Mesenchymal stem cell (in vitro differentiated cells and primary cell): Measurements from ENCODE around the gene SPEM1.
A peak's percentile ranks its signal among the peaks of the same experiment; 100 is the strongest.

ENCODE experiments used
- DNase-seq: peaks from one replicate; pipeline ENCODE4 v3.0.0-alpha.2; 2013
- H2AFZ ChIP-seq: one replicate; pipeline ENCODE4 v1.6.1; 2013; ENCODE audit warnings: low read depth, mild to moderate bottlenecking, control low read depth, inconsistent platforms, low read length, moderate library complexity
- H2AK5ac ChIP-seq: 2 replicates; pipeline ENCODE4 v1.6.1; 2013; ENCODE audit warnings: low read length, moderate library complexity, mild to moderate bottlenecking, inconsistent platforms; ENCODE audit not compliant: severe bottlenecking
- H2BK120ac ChIP-seq: one replicate; pipeline ENCODE4 v1.6.1; 2013; ENCODE audit warnings: low read depth, mild to moderate bottlenecking, inconsistent platforms, low read length, moderate library complexity
- H2BK12ac ChIP-seq, 2 experiments: one replicate each; pipeline ENCODE4 v1.6.1; 2013; ENCODE audit warnings: inconsistent platforms in 2 of 2, low read length in 2 of 2, mild to moderate bottlenecking in 2 of 2, moderate library complexity in 2 of 2, control low read depth in 1 of 2
- H2BK15ac ChIP-seq: one replicate; pipeline ENCODE4 v1.6.1; 2013; ENCODE audit warnings: mild to moderate bottlenecking, low read depth, inconsistent platforms; ENCODE audit not compliant: poor library complexity, severe bottlenecking
- H2BK5ac ChIP-seq: 2 replicates; pipeline ENCODE4 v1.6.1; 2013; ENCODE audit warnings: low read depth, mild to moderate bottlenecking, low read length, control low read depth, inconsistent platforms; ENCODE audit not compliant: poor library complexity, severe bottlenecking
- H3K14ac ChIP-seq, 2 experiments: one replicate each; pipeline ENCODE4 v1.6.1; 2013; ENCODE audit warnings: inconsistent platforms in 2 of 2, low read length in 2 of 2, control low read depth in 1 of 2, mild to moderate bottlenecking in 1 of 2, moderate library complexity in 1 of 2
- H3K18ac ChIP-seq, 2 experiments: one replicate each; pipeline ENCODE4 v1.6.1; 2013; ENCODE audit warnings: inconsistent platforms in 2 of 2, low read length in 2 of 2, control low read depth in 1 of 2, low read depth in 1 of 2, mild to moderate bottlenecking in 1 of 2
- H3K23ac ChIP-seq, 2 experiments: one replicate each; pipeline ENCODE4 v1.6.1; 2013; ENCODE audit warnings: inconsistent platforms in 2 of 2, low read length in 2 of 2, mild to moderate bottlenecking in 2 of 2, moderate library complexity in 2 of 2, control low read depth in 1 of 2
- H3K27ac ChIP-seq: 2 replicates; pipeline ENCODE4 v1.5.1; 2013; ENCODE audit warnings: mild to moderate bottlenecking, moderate library complexity, low read length, control low read depth, inconsistent platforms; ENCODE audit not compliant: poor library complexity, severe bottlenecking
- H3K27me3 ChIP-seq, 2 experiments: 2 replicates each; pipeline versions ENCODE4 v1.6.1 to v1.7.0; 2013; ENCODE audit warnings: low read length in 2 of 2, mild to moderate bottlenecking in 2 of 2, moderate library complexity in 2 of 2, control low read depth in 1 of 2, inconsistent platforms in 1 of 2; ENCODE audit not compliant: control insufficient read depth in 1 of 2, insufficient read depth in 1 of 2
- H3K36me3 ChIP-seq, 2 experiments: 2 replicates each; pipeline versions ENCODE4 v1.6.1 to v1.7.0; 2013; ENCODE audit warnings: low read length in 2 of 2, control low read depth in 1 of 2, inconsistent platforms in 1 of 2, low read depth in 1 of 2, mild to moderate bottlenecking in 1 of 2; ENCODE audit not compliant: insufficient read depth in 2 of 2, control insufficient read depth in 1 of 2
- H3K4ac ChIP-seq, 2 experiments: one replicate each; pipeline ENCODE4 v1.6.1; 2013; ENCODE audit warnings: inconsistent platforms in 2 of 2, low read length in 2 of 2, mild to moderate bottlenecking in 2 of 2, moderate library complexity in 2 of 2, control low read depth in 1 of 2, low read depth in 1 of 2
- H3K4me1 ChIP-seq: 2 replicates; pipeline ENCODE4 v1.6.1; 2013; ENCODE audit warnings: low read depth, low read length, control low read depth; ENCODE audit not compliant: control insufficient read depth, insufficient read depth
- H3K4me2 ChIP-seq: 2 replicates; pipeline ENCODE4 v1.6.1; 2013; ENCODE audit warnings: low read length, mild to moderate bottlenecking, inconsistent platforms; ENCODE audit not compliant: poor library complexity, severe bottlenecking
- H3K4me3 ChIP-seq, 2 experiments: 2 replicates each; pipeline versions ENCODE4 v1.5.1 to v1.7.0; 2013; ENCODE audit warnings: low read length in 2 of 2, mild to moderate bottlenecking in 2 of 2, control low read depth in 1 of 2, low read depth in 1 of 2; ENCODE audit not compliant: insufficient read depth in 1 of 2
- H3K79me1 ChIP-seq: replicated peaks from 2 replicates; pipeline ENCODE4 v1.6.1; 2013; ENCODE audit warnings: mild to moderate bottlenecking, control low read depth, low read length, inconsistent platforms; ENCODE audit not compliant: poor library complexity, severe bottlenecking
- H3K9ac ChIP-seq: 2 replicates; pipeline ENCODE4 v1.7.0; 2013; ENCODE audit warnings: mild to moderate bottlenecking, low read length, moderate library complexity
- H3K9me3 ChIP-seq: 2 replicates; pipeline ENCODE4 v1.7.0; 2013; ENCODE audit warnings: mild to moderate bottlenecking, low read length; ENCODE audit not compliant: control insufficient read depth
- H4K8ac ChIP-seq: one replicate; pipeline ENCODE4 v1.6.1; 2013; ENCODE audit warnings: inconsistent platforms, mild to moderate bottlenecking, low read length, moderate library complexity
- H4K91ac ChIP-seq: one replicate; pipeline ENCODE4 v1.6.1; 2013; ENCODE audit warnings: mild to moderate bottlenecking, low read length, inconsistent platforms
- WGBS: methylation state at CpG from one replicate; pipeline ENCODE4 v1.1.7; 2013; ENCODE audit warnings: mixed read lengths; 5-methylcytosine and 5-hydroxymethylcytosine counted together

Gene SPEM1

GRCh38 chr17:7440834-7441195 is 20.7 kb downstream of the SPEM1 start:
- H3K4me2 ChIP-seq: peak overlapping the region; percentile 91
- H3K36me3 ChIP-seq: no peaks in the 10 kb centered on the region
- peak overlapping the region; percentile 28 to 75 for H3K4me3 ChIP-seq
- H3K9ac ChIP-seq: peak overlapping the region; percentile 48
- H2BK15ac ChIP-seq: no peak overlapping the region
- DNase-seq: peak; percentile 41
- H3K4me1 ChIP-seq: peaks cover 58% of the 10 kb centered on the region
- H4K8ac ChIP-seq: no peak overlapping the region
- H3K18ac ChIP-seq: peak overlapping the region in 1 of 2 experiments; percentile 61
- H2BK12ac ChIP-seq: no peak overlapping the region
- no peak overlapping the region for H3K23ac ChIP-seq
- H3K27me3 ChIP-seq: peaks cover 39 to 58% of the 10 kb centered on the region in 2 experiments
- no peak overlapping the region for H3K27ac ChIP-seq
- 6% methylated on average over 10 of the region's 12 CpGs for WGBS
- H2BK5ac ChIP-seq: no peak overlapping the region
- peak overlapping the region in 1 of 2 experiments; percentile 11 for H3K14ac ChIP-seq
- H2AK5ac ChIP-seq: no peak overlapping the region
- H2BK120ac ChIP-seq: no peak overlapping the region
- H3K79me1 ChIP-seq: peaks cover 10% of the 10 kb centered on the region
- no peak overlapping the region for H4K91ac ChIP-seq
- H3K9me3 ChIP-seq: no peaks in the 10 kb centered on the region
- no peak overlapping the region for H2AFZ ChIP-seq
- no peak overlapping the region for H3K4ac ChIP-seq

GRCh38 chr17:7441266-7441665 is 21.1 kb downstream of the SPEM1 start:
- Histone ChIP-seq H2AFZ (no peak overlapping the region), H3K9me3 (no peaks in the 10 kb centered on the region), H3K79me1 (peaks cover 9% of the 10 kb centered on the region), H4K8ac (no peak overlapping the region), H3K14ac (no peak overlapping the region), H2AK5ac (peak overlapping the region; percentile 73), H4K91ac (no peak overlapping the region), H2BK5ac (no peak overlapping the region), H3K4me3 (no peak overlapping the region), H2BK120ac (no peak overlapping the region), H2BK15ac (no peak overlapping the region), H3K4me2 (no peak overlapping the region), H3K23ac (no peak overlapping the region), H3K36me3 (no peaks in the 10 kb centered on the region), H3K27me3 (peaks cover 44 to 60% of the 10 kb centered on the region in 2 experiments), H3K9ac (no peak overlapping the region), H3K18ac (no peak overlapping the region), H3K4me1 (peaks cover 53% of the 10 kb centered on the region), H3K4ac (no peak overlapping the region), H2BK12ac (no peak overlapping the region), H3K27ac (no peak overlapping the region)
- no peak for DNase-seq
- 30% methylated on average over 2 of the region's 7 CpGs for WGBS

- no peak overlapping the region for H2BK12ac ChIP-seq
- H3K4me3 ChIP-seq: no peak overlapping the region
- peaks cover 47% of the 10 kb centered on the region for H3K4me1 ChIP-seq
- no peak overlapping the region for H2BK5ac ChIP-seq
- H3K18ac ChIP-seq: no peak overlapping the region
- H3K36me3 ChIP-seq: no peaks in the 10 kb centered on the region
- H3K27ac ChIP-seq: no peak overlapping the region
- H3K14ac ChIP-seq: no peak overlapping the region
- H2BK15ac ChIP-seq: no peak overlapping the region
- DNase-seq: no peak
- H2AK5ac ChIP-seq: no peak overlapping the region
- no peak overlapping the region for H2BK120ac ChIP-seq
- H3K79me1 ChIP-seq: peaks cover 5% of the 10 kb centered on the region
- no peak overlapping the region for H3K4me2 ChIP-seq
- WGBS: 93% methylated on average over 2 of the region's 2 CpGs
- H3K27me3 ChIP-seq: peaks cover 53 to 67% of the 10 kb centered on the region in 2 experiments
- H3K9ac ChIP-seq: no peak overlapping the region
- H3K9me3 ChIP-seq: no peaks in the 10 kb centered on the region
- no peak overlapping the region for H3K4ac ChIP-seq
- H4K8ac ChIP-seq: no peak overlapping the region
- H2AFZ ChIP-seq: no peak overlapping the region
- no peak overlapping the region for H4K91ac ChIP-seq
- H3K23ac ChIP-seq: no peak overlapping the region
These were observed 22.0 kb downstream of the SPEM1 start for GRCh38 chr17:7442142-7442541.

GRCh38 chr17:7443499-7444485 is 23.7 kb downstream of the SPEM1 start:
- Histone ChIP-seq H3K4ac (no peak overlapping the region), H3K27me3 (peaks cover 48 to 65% of the 10 kb centered on the region in 2 experiments), H3K14ac (no peak overlapping the region), H2AK5ac (no peak overlapping the region), H4K8ac (peak overlapping the region; percentile 19), H2BK5ac (no peak overlapping the region), H3K4me2 (no peak overlapping the region), H3K4me3 (no peak overlapping the region), H3K23ac (no peak overlapping the region), H3K4me1 (peaks cover 33% of the 10 kb centered on the region), H3K9me3 (no peaks in the 10 kb centered on the region), H2AFZ (no peak overlapping the region), H3K27ac (no peak overlapping the region), H2BK12ac (no peak overlapping the region), H2BK120ac (no peak overlapping the region), H4K91ac (no peak overlapping the region), H3K79me1 (peaks cover 1% of the 10 kb centered on the region), H3K36me3 (no peaks in the 10 kb centered on the region), H2BK15ac (peak overlapping the region; percentile 65), H3K9ac (no peak overlapping the region), H3K18ac (no peak overlapping the region)
- no peak for DNase-seq
- WGBS: 67% methylated on average over 6 of the region's 7 CpGs
